Coronary artery (tissue), 2 donors: ENCODE data around the gene KCNQ1.

Source experiments
- DNase-seq: peaks from one replicate; pipeline ENCODE4 v3.0.0-alpha.2; 2017; ENCODE audit warnings: low spot score
- H3K27ac ChIP-seq, 2 donors: fragments of 200-600 bp; sonication (generic); one replicate each; pipeline ENCODE4 v1.5.1; 2016 to 2019
- H3K4me3 ChIP-seq: fragments of 200-600 bp; sonication (generic); 2 replicates; pipeline ENCODE4 v1.5.1; 2016; ENCODE audit warnings: mild to moderate bottlenecking, moderate library complexity
- TF ChIP-seq, protein P1 (sequence below): fragments of 200-600 bp; sonication (generic); IDR thresholded peaks from one replicate; pipeline ENCODE4 v1.5.1; 2019; ENCODE audit warnings: antibody characterized with exemption

KCNQ1 gene

DNA sequence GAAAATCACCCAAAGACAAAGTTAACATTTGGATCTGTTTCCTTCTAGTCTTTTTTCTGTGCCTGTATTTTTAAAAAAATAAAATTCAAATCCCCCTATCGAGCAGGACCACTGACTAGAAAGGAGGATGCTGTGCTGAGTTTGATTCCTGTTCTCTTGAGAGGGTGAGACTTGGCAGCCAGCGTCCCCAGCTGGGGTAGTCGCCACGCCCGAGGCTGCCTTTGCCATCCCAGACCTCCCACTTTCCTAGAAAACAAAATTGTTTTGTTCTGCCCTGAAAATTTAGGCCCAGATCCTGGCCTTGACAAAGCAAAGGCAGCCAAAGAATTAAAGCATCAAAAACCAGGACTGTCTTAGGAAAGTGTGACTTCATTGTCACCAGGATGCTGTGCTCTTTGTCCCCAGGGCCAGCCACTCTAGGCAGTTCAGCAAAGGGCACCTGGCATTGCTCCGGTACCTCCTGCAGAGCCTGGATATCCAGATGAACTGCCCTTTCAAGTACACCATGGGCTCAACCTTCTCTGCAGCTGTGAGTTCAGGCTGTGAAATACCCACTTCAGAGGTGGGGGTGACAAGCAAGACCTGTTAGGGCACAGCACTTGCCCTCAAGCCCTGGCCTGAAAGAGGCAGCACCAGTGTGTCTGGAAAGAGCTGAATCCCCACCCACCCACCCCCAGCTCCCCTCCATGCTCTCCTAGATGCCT lies 210.4 kb downstream of the KCNQ1 start:
- DNase-seq, result peak; percentile 45
- no peak overlapping the region for H3K4me3 ChIP-seq
- TF ChIP-seq, protein P1, sequence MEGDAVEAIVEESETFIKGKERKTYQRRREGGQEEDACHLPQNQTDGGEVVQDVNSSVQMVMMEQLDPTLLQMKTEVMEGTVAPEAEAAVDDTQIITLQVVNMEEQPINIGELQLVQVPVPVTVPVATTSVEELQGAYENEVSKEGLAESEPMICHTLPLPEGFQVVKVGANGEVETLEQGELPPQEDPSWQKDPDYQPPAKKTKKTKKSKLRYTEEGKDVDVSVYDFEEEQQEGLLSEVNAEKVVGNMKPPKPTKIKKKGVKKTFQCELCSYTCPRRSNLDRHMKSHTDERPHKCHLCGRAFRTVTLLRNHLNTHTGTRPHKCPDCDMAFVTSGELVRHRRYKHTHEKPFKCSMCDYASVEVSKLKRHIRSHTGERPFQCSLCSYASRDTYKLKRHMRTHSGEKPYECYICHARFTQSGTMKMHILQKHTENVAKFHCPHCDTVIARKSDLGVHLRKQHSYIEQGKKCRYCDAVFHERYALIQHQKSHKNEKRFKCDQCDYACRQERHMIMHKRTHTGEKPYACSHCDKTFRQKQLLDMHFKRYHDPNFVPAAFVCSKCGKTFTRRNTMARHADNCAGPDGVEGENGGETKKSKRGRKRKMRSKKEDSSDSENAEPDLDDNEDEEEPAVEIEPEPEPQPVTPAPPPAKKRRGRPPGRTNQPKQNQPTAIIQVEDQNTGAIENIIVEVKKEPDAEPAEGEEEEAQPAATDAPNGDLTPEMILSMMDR, result no peak
- no peak overlapping the region for H3K27ac ChIP-seq

DNA sequence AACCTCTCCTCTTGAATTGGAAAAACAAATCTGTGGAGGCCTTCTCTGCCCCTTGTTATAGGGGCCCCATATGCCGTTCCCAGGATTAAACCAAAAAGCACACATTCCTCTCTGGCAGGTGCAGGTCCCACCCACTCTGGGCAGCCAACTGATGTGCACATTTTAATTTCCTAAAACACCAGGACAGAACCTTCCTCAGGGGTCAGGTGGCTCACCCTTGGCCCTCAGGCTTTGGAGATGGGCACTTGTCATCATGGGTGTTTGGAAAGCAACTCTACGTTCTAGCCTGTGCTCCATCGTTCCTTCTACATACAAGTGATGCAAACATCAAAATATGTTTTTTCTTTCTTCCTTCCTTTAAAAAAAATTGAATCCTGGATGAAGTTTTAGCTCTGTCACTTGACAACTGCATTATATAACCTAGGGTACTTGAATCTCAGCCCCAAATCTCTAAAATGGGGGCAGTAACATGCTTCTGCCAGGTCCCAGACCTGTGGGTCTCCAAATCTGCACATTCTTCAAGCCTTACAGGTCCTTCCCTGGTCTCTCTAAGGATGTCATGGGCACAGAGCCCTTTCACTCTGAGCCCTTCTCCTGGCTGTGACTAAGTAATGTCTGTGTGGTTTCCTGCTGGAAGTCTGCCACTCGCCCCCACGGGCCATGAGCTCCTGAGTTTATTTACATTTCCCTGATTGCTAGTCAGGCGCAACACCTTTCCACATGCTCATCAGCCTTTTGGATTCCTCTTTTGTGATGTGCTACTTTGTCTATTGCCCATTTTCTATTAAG lies 211.2 kb downstream of the KCNQ1 start:
- TF ChIP-seq, protein P1, result no peak
- H3K27ac ChIP-seq, result no peak overlapping the region
- H3K4me3 ChIP-seq, result no peak overlapping the region
- DNase-seq, result no peak

DNA sequence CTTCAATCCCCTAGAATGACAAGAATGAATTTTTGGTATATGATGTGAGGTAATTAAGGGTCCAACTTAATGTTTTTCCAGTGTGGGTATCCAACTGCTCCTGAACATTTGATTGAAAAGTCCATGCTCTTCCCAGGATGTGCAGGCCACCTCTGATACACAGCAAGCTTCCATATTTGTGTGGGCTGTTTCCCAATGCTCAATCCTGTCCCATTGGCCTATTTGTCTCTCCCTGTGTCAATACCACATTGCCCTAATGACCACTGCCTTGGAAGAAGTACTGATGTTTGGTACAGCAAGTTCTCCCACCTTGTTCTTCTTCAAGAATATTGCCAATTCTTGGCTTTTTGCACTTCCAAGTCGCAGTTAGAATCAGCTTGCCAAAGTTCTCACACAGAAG lies 212.1 kb downstream of the KCNQ1 start:
- no peak overlapping the region for H3K27ac ChIP-seq
- no peak overlapping the region for H3K4me3 ChIP-seq
- DNase-seq, result no peak
- TF ChIP-seq, protein P1, result no peak

DNA sequence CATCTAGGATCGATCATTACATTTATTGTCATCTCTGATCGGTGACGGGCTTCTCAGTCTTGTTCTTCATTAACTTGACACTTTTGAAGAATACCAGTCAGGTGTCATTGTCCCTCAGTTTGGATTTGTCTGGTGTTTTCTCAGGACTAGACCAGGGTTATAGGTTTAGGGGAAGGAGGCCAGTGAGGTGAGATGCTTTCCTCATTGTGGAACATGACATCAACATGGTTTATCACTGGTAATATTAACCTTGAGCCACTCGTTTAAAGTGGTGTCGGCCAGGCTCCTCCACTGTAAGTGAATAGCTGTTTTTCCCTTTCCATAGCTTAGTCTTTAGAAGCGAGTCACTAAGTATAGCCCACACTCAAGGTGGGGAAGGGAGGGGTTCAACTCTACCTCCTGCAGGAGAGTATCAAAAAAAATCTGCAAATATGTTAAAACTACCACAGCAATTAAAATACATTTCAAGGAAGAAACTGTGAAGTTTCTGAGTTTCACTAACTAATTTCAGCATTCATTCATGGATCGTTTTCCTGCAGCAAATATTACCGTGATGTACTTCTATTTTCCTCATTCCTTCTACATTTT lies 213.0 kb downstream of the KCNQ1 start:
- TF ChIP-seq, protein P1, result no peak
- H3K27ac ChIP-seq, result no peak overlapping the region
- DNase-seq, result no peak
- no peak overlapping the region for H3K4me3 ChIP-seq

DNA sequence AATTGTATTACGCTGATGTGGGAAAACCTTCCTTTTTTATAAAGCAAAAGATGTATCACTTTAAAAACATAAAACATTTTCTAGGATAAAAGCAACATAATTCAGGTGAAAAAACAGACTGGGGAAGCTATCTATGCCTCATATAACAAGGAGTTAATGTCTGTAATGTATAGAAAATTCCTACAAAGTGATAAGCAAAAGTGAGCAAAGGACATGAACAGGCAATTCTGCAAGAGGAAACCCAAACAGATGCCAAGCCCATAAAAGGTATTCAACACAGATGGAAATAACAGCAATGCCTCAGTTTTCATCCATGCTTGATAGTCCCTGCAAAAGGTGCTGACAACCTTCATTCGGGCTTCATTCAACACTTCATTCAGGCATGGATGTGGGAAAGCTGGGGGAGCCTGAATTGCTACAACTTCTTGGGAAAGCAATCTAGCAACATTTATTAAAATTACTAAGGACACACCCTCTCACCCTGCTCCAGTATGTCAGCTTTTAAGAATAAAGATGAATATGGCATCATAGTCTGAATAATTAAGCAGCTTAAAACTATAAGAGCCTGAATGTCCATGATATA lies 215.6 kb downstream of the KCNQ1 start:
- TF ChIP-seq, protein P1, result no peak
- DNase-seq, result no peak
- no peak overlapping the region for H3K27ac ChIP-seq
- H3K4me3 ChIP-seq, result no peak overlapping the region

DNA sequence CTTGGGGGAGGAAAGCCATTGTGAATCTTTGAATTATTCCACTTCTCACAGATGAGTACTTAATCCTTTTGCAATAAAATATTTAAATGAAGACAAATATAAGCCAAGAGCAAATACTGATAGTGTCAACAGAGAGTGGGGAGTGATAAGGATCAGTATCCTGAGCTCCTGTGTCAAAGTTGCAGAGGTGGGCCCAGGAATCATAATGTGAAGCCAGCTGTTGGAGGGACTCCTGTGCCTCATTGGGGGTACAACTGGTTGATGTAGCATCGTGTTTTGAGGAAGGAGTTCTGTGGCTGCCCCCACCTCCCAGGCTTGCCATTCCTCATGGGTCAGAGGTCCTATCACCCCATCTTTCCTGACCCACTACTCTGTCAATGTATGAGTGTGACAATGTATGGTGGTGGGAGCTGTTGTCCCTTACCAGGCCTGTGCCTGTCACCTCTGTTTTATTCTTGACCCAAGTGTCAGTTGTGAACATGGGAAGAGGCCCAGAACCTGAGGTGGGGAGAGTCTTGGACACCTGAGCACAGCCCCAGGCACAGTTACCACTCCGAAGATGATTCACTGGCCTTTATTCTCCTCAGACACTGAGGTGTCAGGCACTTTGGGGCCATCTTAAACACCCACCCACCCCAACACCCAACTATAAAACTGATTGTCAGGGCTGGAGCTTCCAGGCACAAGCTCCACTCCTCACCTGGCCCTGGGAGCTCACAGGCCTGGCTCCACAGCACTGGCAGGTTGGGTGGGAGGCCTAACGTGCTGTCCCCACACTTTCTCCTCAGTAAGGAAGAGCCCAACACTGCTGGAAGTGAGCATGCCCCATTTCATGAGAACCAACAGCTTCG lies 216.6 kb downstream of the KCNQ1 start:
- TF ChIP-seq, protein P1, result no peak
- H3K27ac ChIP-seq, result no peak overlapping the region
- H3K4me3 ChIP-seq, result no peak overlapping the region
- no peak for DNase-seq
